ENCODE results near the gene APBB2. TPM values are rescaled to one million over a fixed set of nuclear protein-coding genes. Genes with fewer than 3 reads are reported as not detected.
A peak's percentile ranks its signal among the peaks of the same experiment; 100 is the strongest.

The APBB2 gene
- total RNA-seq, 4 donors from 2014 or later, result 66.3 to 133 (median 90.2) TPM

GRCh38 chr4:41122775-41123174, 91.6 kb downstream of the APBB2 start:
- Histone ChIP-seq H3K4me1 (peaks cover 6 to 65% (median 9%) of the 10 kb centered on the region in 3 donors), H3K9me3 (no peaks in the 10 kb centered on the region), H3K27me3 (no peaks in the 10 kb centered on the region), H3K4me3 (no peak overlapping the region), H3K36me3 (no peaks in the 10 kb centered on the region), H3K27ac (no peak overlapping the region)
- ATAC-seq, result no peak
- WGBS, 2 donors (ENCODE audit: low coverage in 1 of 2), result 91 to 95% methylated on average over 6 to 7 of the region's 7 CpGs
- no peak for TF ChIP-seq EP300 (IDR thresholded peaks at IDR 0.05)
- TF ChIP-seq, protein P1, sequence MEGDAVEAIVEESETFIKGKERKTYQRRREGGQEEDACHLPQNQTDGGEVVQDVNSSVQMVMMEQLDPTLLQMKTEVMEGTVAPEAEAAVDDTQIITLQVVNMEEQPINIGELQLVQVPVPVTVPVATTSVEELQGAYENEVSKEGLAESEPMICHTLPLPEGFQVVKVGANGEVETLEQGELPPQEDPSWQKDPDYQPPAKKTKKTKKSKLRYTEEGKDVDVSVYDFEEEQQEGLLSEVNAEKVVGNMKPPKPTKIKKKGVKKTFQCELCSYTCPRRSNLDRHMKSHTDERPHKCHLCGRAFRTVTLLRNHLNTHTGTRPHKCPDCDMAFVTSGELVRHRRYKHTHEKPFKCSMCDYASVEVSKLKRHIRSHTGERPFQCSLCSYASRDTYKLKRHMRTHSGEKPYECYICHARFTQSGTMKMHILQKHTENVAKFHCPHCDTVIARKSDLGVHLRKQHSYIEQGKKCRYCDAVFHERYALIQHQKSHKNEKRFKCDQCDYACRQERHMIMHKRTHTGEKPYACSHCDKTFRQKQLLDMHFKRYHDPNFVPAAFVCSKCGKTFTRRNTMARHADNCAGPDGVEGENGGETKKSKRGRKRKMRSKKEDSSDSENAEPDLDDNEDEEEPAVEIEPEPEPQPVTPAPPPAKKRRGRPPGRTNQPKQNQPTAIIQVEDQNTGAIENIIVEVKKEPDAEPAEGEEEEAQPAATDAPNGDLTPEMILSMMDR (IDR thresholded peaks at IDR 0.05), result no peak
- TF ChIP-seq POLR2A (IDR thresholded peaks at IDR 0.05), result no peak
- no peak for TF ChIP-seq POLR2AphosphoS5 (IDR thresholded peaks at IDR 0.05)

- ATAC-seq, result no peak
- Histone ChIP-seq H3K27me3 (no peaks in the 10 kb centered on the region), H3K4me1 (peaks cover 6 to 65% (median 9%) of the 10 kb centered on the region in 3 donors), H3K4me3 (no peak overlapping the region), H3K9me3 (no peaks in the 10 kb centered on the region), H3K36me3 (no peaks in the 10 kb centered on the region), H3K27ac (no peak overlapping the region)
- TF ChIP-seq, protein P1 (IDR thresholded peaks at IDR 0.05), result no peak
- TF ChIP-seq EP300 (IDR thresholded peaks at IDR 0.05) (no peak), POLR2A (IDR thresholded peaks at IDR 0.05) (no peak), POLR2AphosphoS5 (IDR thresholded peaks at IDR 0.05) (no peak)
Observed at GRCh38 chr4:41122309-41122708, 92.0 kb downstream of the APBB2 start.

DNA sequence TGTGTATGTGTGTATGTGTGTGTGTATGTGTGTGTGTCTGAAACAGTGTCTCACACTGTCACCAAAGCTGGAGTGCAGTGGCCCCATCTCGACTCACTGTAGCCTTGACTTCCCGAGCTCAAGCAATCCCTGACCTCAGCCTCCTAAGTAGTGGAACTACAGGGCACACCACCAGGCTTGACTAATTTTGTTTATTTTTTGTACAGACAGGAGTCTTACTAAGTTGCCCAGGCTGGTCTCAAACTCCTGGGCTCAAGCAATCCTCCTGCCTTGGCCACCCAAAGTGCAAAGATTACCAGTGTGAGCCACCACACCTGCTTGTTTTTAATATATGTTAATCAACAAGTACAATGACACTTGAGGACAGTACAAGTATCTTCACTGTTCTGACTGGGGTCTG, 92.4 kb downstream of the APBB2 start:
- no peaks in the 10 kb centered on the region for H3K27me3 ChIP-seq

GRCh38 chr4:41120297-41121217, 93.8 kb downstream of the APBB2 start:
- peak overlapping the region in 1 of 2 donors; percentile 29 for H3K4me3 ChIP-seq
- peaks cover 6 to 52% (median 9%) of the 10 kb centered on the region in 3 donors for H3K4me1 ChIP-seq
- 10 to 20% methylated on average over 11 to 12 of the region's 12 CpGs for WGBS, 2 donors (ENCODE audit: low coverage in 1 of 2)
- H3K27ac ChIP-seq, result peak overlapping the region; percentile 59 to 79 (median 77)
- no peaks in the 10 kb centered on the region for H3K27me3 ChIP-seq
- H3K36me3 ChIP-seq, result no peaks in the 10 kb centered on the region
- H3K9me3 ChIP-seq, result no peaks in the 10 kb centered on the region
- ATAC-seq, result peak; percentile 86
- TF ChIP-seq, protein P1 (IDR thresholded peaks at IDR 0.05), result no peak
- TF ChIP-seq POLR2AphosphoS5 (IDR thresholded peaks at IDR 0.05) (peak; percentile 91), EP300 (IDR thresholded peaks at IDR 0.05) (no peak), POLR2A (IDR thresholded peaks at IDR 0.05) (no peak)

More for the DNA sequence above, 92.4 kb downstream of the APBB2 start:
- 94% methylated on average over 2 of the region's 2 CpGs; no CpG with 5 or more reads in 1 of the 2 donors for WGBS, 2 donors (ENCODE audit: low coverage in 1 of 2)
- Histone ChIP-seq H3K27ac (peak overlapping the region in 2 of 4 donors; percentile 76 to 79), H3K36me3 (no peaks in the 10 kb centered on the region), H3K4me3 (no peak overlapping the region), H3K4me1 (peaks cover 6 to 65% (median 9%) of the 10 kb centered on the region in 3 donors), H3K9me3 (no peaks in the 10 kb centered on the region)
- TF ChIP-seq POLR2A (IDR thresholded peaks at IDR 0.05) (no peak), EP300 (IDR thresholded peaks at IDR 0.05) (no peak), POLR2AphosphoS5 (IDR thresholded peaks at IDR 0.05) (no peak)
- TF ChIP-seq, protein P1 (IDR thresholded peaks at IDR 0.05), result no peak
- no peak for ATAC-seq

Data from gastroesophageal sphincter (tissue), 4 donors.